ENCODE results near the gene ZNF384.

DNA sequence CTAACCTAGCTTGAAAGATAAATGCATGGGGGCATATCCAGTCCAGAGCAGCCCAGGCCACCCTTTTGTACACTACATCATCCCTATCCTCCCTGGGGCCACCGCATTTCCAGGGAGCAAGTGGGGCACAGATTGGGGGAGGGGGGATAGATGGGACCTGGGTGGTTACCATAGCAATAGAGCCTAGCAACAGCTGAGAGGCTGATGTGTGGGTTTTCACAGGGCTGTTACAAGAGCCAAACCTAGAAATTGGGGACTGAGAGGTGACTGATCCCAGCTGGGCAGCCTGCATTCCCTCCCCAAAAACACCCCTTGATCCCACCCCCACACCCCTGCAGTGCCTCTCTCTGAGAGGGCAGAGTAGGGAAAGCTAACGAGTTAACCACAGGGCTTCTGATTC is 3.7 kb upstream of the ZNF384 start:
- TF ChIP-seq EZH2 (IDR thresholded peaks at IDR 0.05; ENCODE audit: low read depth, unreplicated experiment) (no peak), NANOG (IDR thresholded peaks at IDR 0.05; ENCODE audit: borderline replicate concordance) (no peak), CREB1 (CRISPR knock-in tag; IDR thresholded peaks at IDR 0.05; ENCODE audit: low read depth) (no peak), JUNB (IDR thresholded peaks at IDR 0.05; ENCODE audit: unreplicated experiment) (no peak), ZNF331 (CRISPR knock-in tag; IDR thresholded peaks at IDR 0.05; ENCODE audit: low read depth) (no peak), POLR2AphosphoS5 (IDR thresholded peaks at IDR 0.05; ENCODE audit: low read depth) (no peak), EZH2phosphoT487 (IDR thresholded peaks at IDR 0.05; ENCODE audit: unreplicated experiment) (no peak), STAT1 (IDR thresholded peaks at IDR 0.05; ENCODE audit: unreplicated experiment) (no peak)
- TF ChIP-seq, protein P1, sequence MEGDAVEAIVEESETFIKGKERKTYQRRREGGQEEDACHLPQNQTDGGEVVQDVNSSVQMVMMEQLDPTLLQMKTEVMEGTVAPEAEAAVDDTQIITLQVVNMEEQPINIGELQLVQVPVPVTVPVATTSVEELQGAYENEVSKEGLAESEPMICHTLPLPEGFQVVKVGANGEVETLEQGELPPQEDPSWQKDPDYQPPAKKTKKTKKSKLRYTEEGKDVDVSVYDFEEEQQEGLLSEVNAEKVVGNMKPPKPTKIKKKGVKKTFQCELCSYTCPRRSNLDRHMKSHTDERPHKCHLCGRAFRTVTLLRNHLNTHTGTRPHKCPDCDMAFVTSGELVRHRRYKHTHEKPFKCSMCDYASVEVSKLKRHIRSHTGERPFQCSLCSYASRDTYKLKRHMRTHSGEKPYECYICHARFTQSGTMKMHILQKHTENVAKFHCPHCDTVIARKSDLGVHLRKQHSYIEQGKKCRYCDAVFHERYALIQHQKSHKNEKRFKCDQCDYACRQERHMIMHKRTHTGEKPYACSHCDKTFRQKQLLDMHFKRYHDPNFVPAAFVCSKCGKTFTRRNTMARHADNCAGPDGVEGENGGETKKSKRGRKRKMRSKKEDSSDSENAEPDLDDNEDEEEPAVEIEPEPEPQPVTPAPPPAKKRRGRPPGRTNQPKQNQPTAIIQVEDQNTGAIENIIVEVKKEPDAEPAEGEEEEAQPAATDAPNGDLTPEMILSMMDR (conservative IDR thresholded peaks at IDR 0.05; ENCODE audit: low read depth in 2 of 2), result no peak
- TF ChIP-seq, protein P2, sequence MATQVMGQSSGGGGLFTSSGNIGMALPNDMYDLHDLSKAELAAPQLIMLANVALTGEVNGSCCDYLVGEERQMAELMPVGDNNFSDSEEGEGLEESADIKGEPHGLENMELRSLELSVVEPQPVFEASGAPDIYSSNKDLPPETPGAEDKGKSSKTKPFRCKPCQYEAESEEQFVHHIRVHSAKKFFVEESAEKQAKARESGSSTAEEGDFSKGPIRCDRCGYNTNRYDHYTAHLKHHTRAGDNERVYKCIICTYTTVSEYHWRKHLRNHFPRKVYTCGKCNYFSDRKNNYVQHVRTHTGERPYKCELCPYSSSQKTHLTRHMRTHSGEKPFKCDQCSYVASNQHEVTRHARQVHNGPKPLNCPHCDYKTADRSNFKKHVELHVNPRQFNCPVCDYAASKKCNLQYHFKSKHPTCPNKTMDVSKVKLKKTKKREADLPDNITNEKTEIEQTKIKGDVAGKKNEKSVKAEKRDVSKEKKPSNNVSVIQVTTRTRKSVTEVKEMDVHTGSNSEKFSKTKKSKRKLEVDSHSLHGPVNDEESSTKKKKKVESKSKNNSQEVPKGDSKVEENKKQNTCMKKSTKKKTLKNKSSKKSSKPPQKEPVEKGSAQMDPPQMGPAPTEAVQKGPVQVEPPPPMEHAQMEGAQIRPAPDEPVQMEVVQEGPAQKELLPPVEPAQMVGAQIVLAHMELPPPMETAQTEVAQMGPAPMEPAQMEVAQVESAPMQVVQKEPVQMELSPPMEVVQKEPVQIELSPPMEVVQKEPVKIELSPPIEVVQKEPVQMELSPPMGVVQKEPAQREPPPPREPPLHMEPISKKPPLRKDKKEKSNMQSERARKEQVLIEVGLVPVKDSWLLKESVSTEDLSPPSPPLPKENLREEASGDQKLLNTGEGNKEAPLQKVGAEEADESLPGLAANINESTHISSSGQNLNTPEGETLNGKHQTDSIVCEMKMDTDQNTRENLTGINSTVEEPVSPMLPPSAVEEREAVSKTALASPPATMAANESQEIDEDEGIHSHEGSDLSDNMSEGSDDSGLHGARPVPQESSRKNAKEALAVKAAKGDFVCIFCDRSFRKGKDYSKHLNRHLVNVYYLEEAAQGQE (IDR thresholded peaks at IDR 0.05; ENCODE audit: unreplicated experiment), result no peak
- TF ChIP-seq, protein P3, sequence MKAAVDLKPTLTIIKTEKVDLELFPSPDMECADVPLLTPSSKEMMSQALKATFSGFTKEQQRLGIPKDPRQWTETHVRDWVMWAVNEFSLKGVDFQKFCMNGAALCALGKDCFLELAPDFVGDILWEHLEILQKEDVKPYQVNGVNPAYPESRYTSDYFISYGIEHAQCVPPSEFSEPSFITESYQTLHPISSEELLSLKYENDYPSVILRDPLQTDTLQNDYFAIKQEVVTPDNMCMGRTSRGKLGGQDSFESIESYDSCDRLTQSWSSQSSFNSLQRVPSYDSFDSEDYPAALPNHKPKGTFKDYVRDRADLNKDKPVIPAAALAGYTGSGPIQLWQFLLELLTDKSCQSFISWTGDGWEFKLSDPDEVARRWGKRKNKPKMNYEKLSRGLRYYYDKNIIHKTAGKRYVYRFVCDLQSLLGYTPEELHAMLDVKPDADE (IDR thresholded peaks at IDR 0.05), result no peak

All from GM23338 (cell line).